NCI-H69 (cell line): Measurements from ENCODE around the gene UBE2D1.

Source experiments
- DNase-seq: peaks from one replicate; lab custom pipeline; 2025; lab: John Stamatoyannopoulos, UW

UBE2D1 gene

GRCh38 chr10:58341422-58341821, 6.6 kb downstream of the UBE2D1 start:
- no peak for DNase-seq

GRCh38 chr10:58341947-58342346, 7.1 kb downstream of the UBE2D1 start:
- no peak for DNase-seq

- no peak for DNase-seq
Measured at GRCh38 chr10:58347967-58348366, 13.2 kb downstream of the UBE2D1 start.

- peak; percentile 73 for DNase-seq
Measured at GRCh38 chr10:58348571-58349033, 13.8 kb downstream of the UBE2D1 start.

DNA sequence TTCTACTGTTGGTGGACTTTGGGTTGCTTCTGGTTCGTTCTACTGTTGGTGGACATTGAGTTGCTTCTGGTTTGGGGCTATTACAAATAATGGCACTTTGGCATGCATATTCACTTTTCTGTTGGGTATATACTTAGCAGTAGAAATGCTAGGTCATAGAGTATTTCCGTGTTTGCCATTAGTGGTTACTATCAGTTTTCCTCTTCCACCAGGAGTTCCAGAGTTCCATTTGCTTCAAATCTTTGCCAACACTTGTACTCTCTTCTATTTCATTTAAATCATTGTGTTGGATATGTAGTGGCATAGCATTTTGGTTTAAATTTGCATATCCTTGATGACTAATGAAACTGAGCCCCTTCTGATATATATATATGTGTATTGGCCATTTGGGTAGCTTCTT, 15.2 kb downstream of the UBE2D1 start:
- no peak for DNase-seq

- peak; percentile 48 for DNase-seq
Measured at GRCh38 chr10:58350619-58351323, 16.0 kb downstream of the UBE2D1 start.

DNA sequence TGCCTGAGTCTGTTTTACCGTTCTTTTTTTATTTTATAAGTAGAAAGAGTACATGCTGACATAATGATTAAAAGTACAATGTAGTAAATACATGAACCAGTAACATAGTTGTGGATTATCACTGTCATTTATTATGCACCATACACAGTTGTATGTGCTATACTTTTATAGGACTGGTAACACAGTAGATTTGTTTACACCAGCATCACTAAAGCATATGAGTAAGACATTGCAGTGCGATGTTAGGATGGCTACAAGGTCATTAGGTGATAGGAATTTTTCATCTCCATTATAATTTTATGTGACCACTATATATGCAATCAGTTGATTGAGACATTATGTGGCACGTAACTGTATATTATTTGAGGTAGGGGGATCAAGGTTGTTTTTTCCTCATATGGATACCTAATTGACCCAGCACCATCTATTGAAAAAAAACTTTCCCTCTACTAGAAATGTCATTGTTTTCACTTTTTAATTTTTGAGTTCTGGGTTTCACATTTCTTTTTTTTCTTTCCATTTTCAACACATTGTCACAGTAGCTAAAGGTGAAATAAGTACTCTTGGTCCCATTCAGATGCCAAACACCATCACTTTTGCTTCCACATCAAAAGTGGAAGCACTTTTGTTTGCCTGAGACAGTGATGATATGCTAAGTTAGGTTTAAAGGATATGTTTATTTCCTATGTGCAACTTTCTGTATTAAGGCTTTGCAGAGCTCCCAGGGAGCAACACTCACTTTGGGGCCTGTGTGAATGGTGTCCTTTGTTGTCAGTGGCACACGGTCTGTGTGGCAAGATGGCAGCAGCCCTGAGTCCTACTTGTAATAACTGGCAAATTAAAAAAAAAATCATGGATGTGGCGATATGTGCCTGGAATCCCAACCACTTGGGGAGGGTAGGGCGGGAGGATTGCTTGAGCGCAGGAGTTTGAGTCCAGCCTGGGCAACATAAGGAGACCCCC, 17.1 kb downstream of the UBE2D1 start:
- no peak for DNase-seq

DNA sequence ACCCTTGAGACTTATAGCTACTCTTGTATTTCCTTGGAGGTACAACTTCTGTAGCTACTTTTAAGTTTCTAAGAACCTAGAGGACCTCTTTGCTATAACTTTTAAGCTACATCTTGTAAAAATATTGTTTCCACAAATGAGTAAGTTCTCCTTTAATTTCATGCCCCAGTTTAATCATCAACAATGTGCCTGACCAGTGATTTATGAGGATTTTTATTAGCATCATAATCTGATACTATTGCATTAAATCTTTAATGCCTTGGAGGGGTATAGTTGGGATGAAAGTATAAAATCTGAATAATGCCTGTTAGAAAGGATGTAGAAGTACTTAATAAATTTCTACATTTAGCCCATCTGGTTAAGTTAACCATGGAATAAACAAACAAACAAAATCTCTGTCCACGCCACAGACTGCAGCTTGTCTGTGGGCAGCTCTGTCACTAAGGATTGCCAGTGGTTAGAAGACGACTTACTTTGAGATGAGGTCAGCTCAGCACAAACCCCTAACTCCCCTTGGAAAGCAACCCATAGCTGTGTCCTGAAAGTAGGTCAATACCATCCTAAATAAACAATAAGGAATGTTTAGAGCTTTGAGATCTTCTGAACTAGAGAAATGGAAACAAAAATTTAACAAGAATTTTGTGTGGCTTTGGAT, 18.3 kb downstream of the UBE2D1 start:
- DNase-seq: no peak

- DNase-seq: no peak
Measured at GRCh38 chr10:58356756-58357155, 21.9 kb downstream of the UBE2D1 start.

DNA sequence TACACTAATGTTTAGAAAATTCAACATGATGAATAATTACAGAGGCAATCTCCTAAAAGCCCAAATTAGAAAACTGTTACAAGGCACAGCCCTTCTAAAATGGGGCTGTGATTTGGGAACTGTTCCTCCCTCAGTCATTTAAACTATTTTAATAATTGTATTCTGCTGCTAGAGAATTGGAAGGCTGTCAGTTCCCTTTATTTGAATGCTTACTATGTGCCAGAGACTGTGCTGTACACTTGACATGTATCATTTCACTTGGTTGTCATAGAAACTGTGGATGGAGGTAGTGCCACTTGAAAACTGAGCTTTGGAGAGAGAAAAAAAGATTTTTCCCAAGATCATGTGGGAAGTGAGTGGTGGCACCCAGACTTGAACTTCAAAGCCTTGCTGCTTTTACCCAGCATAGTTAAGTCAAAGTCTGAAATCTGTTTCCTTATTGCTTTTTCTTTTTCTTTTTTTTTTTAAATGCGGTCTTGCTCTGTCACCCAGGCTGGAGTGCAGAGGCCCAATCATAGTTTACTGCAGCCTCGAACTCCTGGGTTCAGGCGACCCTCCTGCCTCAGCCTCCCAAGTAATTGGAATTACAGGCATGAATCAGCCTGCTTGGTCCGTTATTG, 23.6 kb downstream of the UBE2D1 start:
- DNase-seq: no peak

DNA sequence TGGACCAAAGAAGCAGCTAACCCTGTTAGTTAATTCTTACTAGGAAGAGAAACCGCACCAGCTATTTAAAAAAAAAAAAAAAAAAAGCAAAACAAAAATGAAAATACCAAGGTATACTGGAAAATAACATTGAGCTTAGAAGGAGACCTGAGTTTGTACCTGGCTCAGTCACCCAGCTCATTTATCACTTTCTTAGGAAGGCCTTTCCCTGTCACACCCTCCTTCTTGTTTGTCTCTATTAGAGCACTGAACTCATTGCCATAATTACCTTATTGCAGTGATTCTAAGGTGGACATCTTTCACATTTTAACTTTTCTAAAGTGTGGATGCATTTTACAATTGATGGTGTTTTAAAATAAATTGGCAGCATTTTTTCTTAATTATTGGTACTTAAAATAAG, 24.1 kb downstream of the UBE2D1 start:
- DNase-seq: no peak

DNA sequence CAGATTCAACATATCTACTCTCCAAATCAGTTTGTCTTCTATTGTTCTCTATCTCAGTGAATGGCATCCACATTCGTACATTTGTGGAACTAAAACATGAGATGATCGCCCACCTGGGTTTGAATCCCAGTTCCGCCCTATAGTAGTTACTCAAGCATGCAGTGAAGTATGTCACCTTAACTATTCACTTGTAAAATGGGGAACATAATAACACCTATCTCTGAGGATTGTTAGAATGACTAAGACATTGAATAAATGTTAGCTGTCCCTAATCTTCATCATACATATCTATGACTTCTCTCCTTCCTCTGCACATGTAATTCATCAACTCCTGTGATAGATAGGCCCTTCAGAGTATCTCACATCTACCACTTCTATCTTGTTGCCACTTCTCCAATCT, 24.7 kb downstream of the UBE2D1 start:
- no peak for DNase-seq

GRCh38 chr10:58360412-58361004, 25.7 kb downstream of the UBE2D1 start:
- no peak for DNase-seq

GRCh38 chr10:58361353-58361752, 26.5 kb downstream of the UBE2D1 start:
- no peak for DNase-seq

- DNase-seq: no peak
Measured at GRCh38 chr10:58362027-58362789, 27.4 kb downstream of the UBE2D1 start.

DNA sequence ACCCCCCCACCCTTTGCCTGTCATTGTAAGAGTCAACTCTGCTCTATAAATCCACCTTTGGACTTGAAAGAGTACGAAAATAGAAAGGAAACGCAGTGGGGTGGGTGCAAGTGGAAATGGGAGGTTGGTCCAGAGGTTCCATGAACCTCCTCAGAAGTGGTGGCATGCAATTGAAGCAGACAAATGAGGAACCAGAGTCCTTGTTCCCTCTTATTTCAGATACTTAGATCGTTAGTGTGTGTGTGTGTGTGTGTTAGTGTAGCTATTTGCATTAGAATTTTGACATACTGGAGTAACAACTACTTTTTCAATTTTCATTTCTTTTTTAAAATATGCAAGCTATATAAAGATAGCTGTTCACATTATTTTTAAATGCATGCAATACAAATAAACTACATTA, 32.3 kb downstream of the UBE2D1 start:
- no peak for DNase-seq

DNA sequence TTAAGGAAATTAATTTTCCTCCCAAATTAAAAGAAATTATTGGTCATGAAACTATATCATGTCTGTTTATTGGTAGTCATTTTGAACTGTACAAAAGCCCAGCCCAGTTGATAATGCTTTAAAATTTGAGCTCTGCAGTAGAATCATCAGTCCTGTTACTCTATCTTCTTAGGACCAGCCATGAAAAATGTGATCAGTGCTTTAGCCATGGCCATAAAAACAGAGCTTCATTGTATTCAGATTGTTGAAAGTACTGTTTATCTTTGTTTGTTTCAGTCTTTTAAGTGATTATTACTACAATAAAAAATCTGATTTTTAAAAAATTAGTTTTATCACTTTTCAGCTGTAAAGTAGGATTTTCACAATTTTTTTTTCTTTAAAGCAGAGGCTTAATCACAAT, 36.7 kb downstream of the UBE2D1 start:
- no peak for DNase-seq

DNA sequence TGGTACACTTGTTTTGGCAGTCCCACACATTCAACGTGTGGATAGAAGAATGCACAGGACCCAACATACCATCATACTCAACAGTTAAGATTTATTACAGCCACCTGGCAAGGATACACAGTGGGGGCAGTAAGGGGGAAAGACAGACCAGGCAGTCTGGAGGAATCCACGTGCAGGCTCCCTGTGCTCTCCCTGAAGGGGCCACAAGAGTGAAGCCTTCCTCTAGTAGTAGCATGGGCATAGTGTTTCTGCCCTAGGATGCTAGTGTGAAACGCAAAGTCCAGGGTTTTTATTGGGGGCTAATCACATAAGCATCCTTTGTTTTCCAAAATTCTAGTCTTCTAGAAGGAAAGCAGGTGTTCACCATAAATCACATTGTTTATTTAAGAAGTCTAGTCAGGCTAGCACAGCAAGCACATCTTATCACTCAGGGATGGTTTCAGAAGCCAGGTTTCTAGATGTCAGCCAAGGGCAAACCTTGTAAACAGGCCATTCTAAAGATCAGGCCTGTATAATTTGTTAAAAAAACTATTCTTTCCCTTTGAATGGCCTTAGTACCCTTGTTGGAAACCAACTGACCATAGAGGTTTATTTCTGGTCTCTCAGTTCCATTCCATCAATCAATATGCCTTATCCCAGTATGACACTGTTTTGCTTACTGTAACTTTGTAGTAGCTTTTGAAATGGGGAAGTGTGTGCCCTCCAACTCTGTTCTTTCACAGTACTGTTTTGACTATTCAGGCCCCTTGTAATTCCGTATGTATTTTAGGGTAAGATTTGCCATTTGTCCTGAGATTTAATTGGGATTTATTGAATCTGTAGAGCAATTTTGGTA, 38.0 kb downstream of the UBE2D1 start:
- DNase-seq: no peak

GRCh38 chr10:58373442-58373827, 38.6 kb downstream of the UBE2D1 start:
- no peak for DNase-seq

DNA sequence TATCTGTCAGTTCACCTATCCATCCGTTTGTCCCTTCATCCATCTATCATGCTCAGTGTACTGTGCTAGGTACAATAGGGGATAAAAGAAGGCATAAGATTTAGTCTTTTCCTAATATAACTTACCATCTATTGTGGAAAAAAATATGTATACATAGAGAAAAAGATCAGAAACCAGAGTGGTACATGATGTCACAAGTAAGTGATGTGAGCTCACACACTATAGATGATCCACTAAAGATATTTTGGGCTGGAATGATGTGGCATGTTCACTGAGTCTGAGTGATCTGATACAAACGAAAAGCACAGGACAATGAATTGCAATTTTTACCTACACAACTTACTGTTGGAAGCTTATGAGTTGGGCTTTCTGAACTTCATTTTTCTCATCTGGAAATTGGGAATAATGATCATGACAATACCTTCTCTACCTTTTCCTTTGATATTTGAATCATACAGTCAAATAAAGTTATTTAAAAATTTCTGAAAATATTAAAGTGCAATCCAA, 47.7 kb downstream of the UBE2D1 start:
- no peak for DNase-seq
